GM23338 (cell line): ENCODE results near the gene SF3A1. TPM values are rescaled to one million over a fixed set of nuclear protein-coding genes. Genes with fewer than 3 reads are reported as not detected.

Source experiments
- ATAC-seq: fragments of 200-7000 bp; cut with Tn5 transposase; 3 replicates; pipeline ENCODE4 v1.9.1; 2020
- DNase-seq: peaks from one replicate; pipeline ENCODE4 v3.0.0-alpha.2; 2015; ENCODE audit warnings: low spot score
- H2AFZ ChIP-seq: fragments of 200-600 bp; sonication (generic); 2 replicates; pipeline ENCODE4 v1.8.0; 2016; ENCODE audit warnings: antibody characterized with exemption, mild to moderate bottlenecking, moderate library complexity
- H3F3A ChIP-seq: fragments of 200-600 bp; sonication (generic); replicated peaks from 2 replicates; pipeline ENCODE4 v1.8.0; 2017; ENCODE audit warnings: antibody characterized with exemption, mixed run types, low read depth
- H3K27ac ChIP-seq: fragments of 200-600 bp; sonication (generic); 2 replicates; pipeline ENCODE4 v1.6.1; 2016; ENCODE audit warnings: low read depth
- H3K27me3 ChIP-seq: fragments of 200-600 bp; sonication (generic); 2 replicates; pipeline ENCODE4 v1.8.0; 2016; ENCODE audit warnings: mild to moderate bottlenecking, mixed run types, moderate library complexity; ENCODE audit not compliant: insufficient read depth
- H3K36me3 ChIP-seq: fragments of 200-600 bp; sonication (generic); 2 replicates; pipeline ENCODE4 v1.8.0; 2016; ENCODE audit warnings: mild to moderate bottlenecking; ENCODE audit not compliant: insufficient read depth
- H3K4me1 ChIP-seq: fragments of 200-600 bp; sonication (generic); 2 replicates; pipeline ENCODE4 v1.8.0; 2016; ENCODE audit warnings: mild to moderate bottlenecking, moderate library complexity; ENCODE audit not compliant: insufficient read depth
- H3K4me2 ChIP-seq: fragments of 200-600 bp; sonication (generic); 2 replicates; pipeline ENCODE4 v1.7.1; 2017; ENCODE audit warnings: mixed run types
- H3K4me3 ChIP-seq: fragments of 200-600 bp; sonication (generic); 2 replicates; pipeline ENCODE4 v1.6.1; 2016; ENCODE audit warnings: mixed run types
- H3K79me2 ChIP-seq: fragments of 200-600 bp; sonication (generic); replicated peaks from 2 replicates; pipeline ENCODE4 v1.8.0; 2017; ENCODE audit warnings: mild to moderate bottlenecking; ENCODE audit not compliant: insufficient read depth
- H3K9me2 ChIP-seq: fragments of 200-600 bp; sonication (generic); 2 replicates; pipeline ENCODE4 v1.8.0; 2017; ENCODE audit not compliant: insufficient read depth
- H4K20me1 ChIP-seq: fragments of 200-600 bp; sonication (generic); replicated peaks from 2 replicates; pipeline ENCODE4 v1.8.0; 2017; ENCODE audit warnings: mild to moderate bottlenecking; ENCODE audit not compliant: insufficient read depth
- H3K27ac Mint-ChIP-seq: 2 replicates; pipeline ENCODE4 v1.8.0; 2020; ENCODE audit warnings: inconsistent platforms, mild to moderate bottlenecking, moderate library complexity, mixed read lengths
- H3K27me3 Mint-ChIP-seq: 3 replicates; pipeline ENCODE4 v1.8.0; 2022; ENCODE audit warnings: low read depth, mild to moderate bottlenecking, moderate library complexity, mixed read lengths, inconsistent platforms; ENCODE audit not compliant: insufficient read depth, poor library complexity
- H3K36me3 Mint-ChIP-seq: 3 replicates; pipeline ENCODE4 v1.8.0; 2021; ENCODE audit warnings: low read depth, mild to moderate bottlenecking, inconsistent platforms, moderate library complexity, mixed read lengths
- H3K4me1 Mint-ChIP-seq: 3 replicates; pipeline ENCODE4 v1.8.0; 2020; ENCODE audit warnings: mild to moderate bottlenecking, inconsistent platforms, mixed read lengths
- H3K4me3 Mint-ChIP-seq: 3 replicates; pipeline ENCODE4 v1.8.0; 2021; ENCODE audit warnings: moderate library complexity, mild to moderate bottlenecking, inconsistent platforms, mixed read lengths
- H3K9me3 Mint-ChIP-seq: 3 replicates; pipeline ENCODE4 v1.8.0; 2020; ENCODE audit warnings: moderate library complexity, mild to moderate bottlenecking, inconsistent platforms, mixed read lengths
- CREB1 ChIP-seq: fragments of 250-450 bp; sonication (Bioruptor Pico); IDR thresholded peaks from 2 replicates; pipeline ENCODE4 v1.5.0; 2020; ENCODE audit warnings: low read depth, mild to moderate bottlenecking, moderate library complexity
- EZH2 ChIP-seq: fragments of 200-600 bp; sonication (generic); IDR thresholded peaks from one replicate; pipeline ENCODE4 v1.8.0; 2017; ENCODE audit warnings: antibody characterized with exemption, mild to moderate bottlenecking, low read depth; ENCODE audit not compliant: unreplicated experiment
- EZH2phosphoT487 ChIP-seq: fragments of 200-600 bp; sonication (generic); IDR thresholded peaks from one replicate; pipeline ENCODE4 v1.8.1; 2018; ENCODE audit warnings: antibody characterized with exemption; ENCODE audit not compliant: unreplicated experiment
- JUNB ChIP-seq: IDR thresholded peaks from one replicate; pipeline ENCODE4 v1.6.1; 2016; ENCODE audit warnings: antibody characterized with exemption; ENCODE audit not compliant: unreplicated experiment
- NANOG ChIP-seq: IDR thresholded peaks from 2 replicates; pipeline ENCODE4 v1.6.1; 2016; ENCODE audit warnings: antibody characterized with exemption, borderline replicate concordance
- POLR2AphosphoS5 ChIP-seq: IDR thresholded peaks from 2 replicates; pipeline ENCODE4 v1.6.1; 2016; ENCODE audit warnings: antibody characterized with exemption, low read depth
- REST ChIP-seq: IDR thresholded peaks from one replicate; pipeline ENCODE4 v1.6.1; 2018; ENCODE audit warnings: antibody characterized with exemption; ENCODE audit not compliant: unreplicated experiment
- STAT1 ChIP-seq: IDR thresholded peaks from one replicate; pipeline ENCODE4 v1.6.1; 2016; ENCODE audit warnings: antibody characterized with exemption; ENCODE audit not compliant: unreplicated experiment
- ZNF114 ChIP-seq: fragments of 250-450 bp; sonication (Bioruptor Pico); IDR thresholded peaks from 2 replicates; pipeline ENCODE4 v1.5.0; 2020; ENCODE audit warnings: mild to moderate bottlenecking, moderate library complexity
- ZNF331 ChIP-seq: fragments of 250-450 bp; sonication (Bioruptor Pico); IDR thresholded peaks from 2 replicates; pipeline ENCODE4 v1.5.0; 2020; ENCODE audit warnings: low read depth, mild to moderate bottlenecking, moderate library complexity
- polyA plus RNA-seq: library from polyadenylated mRNA; unstranded; fragments of >200 nt; fragmentation: Nextera tagmentation; extraction: Ambion mirVana; gene quantifications from 2 replicates; pipeline ENCODE4 v1.2.1, GENCODE V29; 2016
- total RNA-seq: library from RNA; depleted of rRNA; stranded (reverse); fragments of >200 nt; shearing (Covaris generic); gene quantifications from 2 replicates; pipeline ENCODE4 v1.2.3, GENCODE V29; 2014
- TF ChIP-seq, protein P1 (sequence below): IDR thresholded peaks from 2 replicates; pipeline ENCODE4 v1.6.1; 2016; ENCODE audit warnings: antibody characterized with exemption
- TF ChIP-seq, protein P2 (sequence below), 2 experiments: fragments of 200-600 bp in 1 of 2; sonication (generic) in 1 of 2; conservative IDR thresholded peaks; 2 replicates each; pipeline versions ENCODE4 v1.5.1 to v1.6.1; 2016 to 2017; ENCODE audit warnings: antibody characterized with exemption in 2 of 2, low read depth in 2 of 2, mild to moderate bottlenecking in 2 of 2, moderate library complexity in 1 of 2
- TF ChIP-seq, protein P3 (sequence below): fragments of 250-450 bp; sonication (Bioruptor Pico); IDR thresholded peaks from 2 replicates; pipeline ENCODE4 v1.5.0; 2020; ENCODE audit warnings: mild to moderate bottlenecking, moderate library complexity

The SF3A1 gene
- total and polyA plus RNA-seq, 2 experiments from 2014 or later: 107 to 108 TPM

DNA sequence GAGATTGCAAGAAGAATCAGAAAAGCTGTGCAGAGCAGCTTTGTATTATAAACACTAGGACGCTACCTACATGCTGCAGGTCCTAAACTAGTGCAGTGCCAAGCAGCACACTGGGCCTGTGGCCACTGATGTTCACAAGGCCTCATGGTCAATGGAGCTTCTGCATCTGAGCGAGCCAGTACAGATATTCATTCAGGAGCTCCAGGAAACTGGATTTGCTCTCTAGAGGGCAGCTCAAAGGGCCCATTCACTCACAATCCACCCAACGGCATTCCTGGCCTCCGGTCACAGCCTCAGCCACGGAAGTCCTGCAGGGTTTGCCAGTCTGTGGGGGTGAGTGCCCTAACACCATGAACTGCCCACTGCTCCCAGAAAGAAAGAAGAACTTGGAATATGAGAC, 24.1 kb downstream of the SF3A1 start:
- peaks cover 1% of the 10 kb centered on the region for H3K4me1 ChIP-seq
- H3K4me3 Mint-ChIP-seq: no peak overlapping the region
- DNase-seq (no peak), ATAC-seq (no peak)
- no peak overlapping the region for H3K27ac ChIP-seq
- peaks cover 5% of the 10 kb centered on the region; the same call in 2 of the 3 replicates for H3K4me1 Mint-ChIP-seq
- H3K27me3 ChIP-seq: no peaks in the 10 kb centered on the region
- H3K4me3 ChIP-seq: no peak overlapping the region
- H3K9me3 Mint-ChIP-seq: no peaks in the 10 kb centered on the region
- TF ChIP-seq EZH2 (no peak), REST (no peak), STAT1 (no peak), ZNF331 (CRISPR knock-in tag) (no peak), EZH2phosphoT487 (no peak), POLR2AphosphoS5 (no peak), NANOG (no peak), ZNF114 (no peak), JUNB (no peak), CREB1 (CRISPR knock-in tag) (no peak)
- TF ChIP-seq, protein P1, sequence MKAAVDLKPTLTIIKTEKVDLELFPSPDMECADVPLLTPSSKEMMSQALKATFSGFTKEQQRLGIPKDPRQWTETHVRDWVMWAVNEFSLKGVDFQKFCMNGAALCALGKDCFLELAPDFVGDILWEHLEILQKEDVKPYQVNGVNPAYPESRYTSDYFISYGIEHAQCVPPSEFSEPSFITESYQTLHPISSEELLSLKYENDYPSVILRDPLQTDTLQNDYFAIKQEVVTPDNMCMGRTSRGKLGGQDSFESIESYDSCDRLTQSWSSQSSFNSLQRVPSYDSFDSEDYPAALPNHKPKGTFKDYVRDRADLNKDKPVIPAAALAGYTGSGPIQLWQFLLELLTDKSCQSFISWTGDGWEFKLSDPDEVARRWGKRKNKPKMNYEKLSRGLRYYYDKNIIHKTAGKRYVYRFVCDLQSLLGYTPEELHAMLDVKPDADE: no peak
- TF ChIP-seq, protein P2, sequence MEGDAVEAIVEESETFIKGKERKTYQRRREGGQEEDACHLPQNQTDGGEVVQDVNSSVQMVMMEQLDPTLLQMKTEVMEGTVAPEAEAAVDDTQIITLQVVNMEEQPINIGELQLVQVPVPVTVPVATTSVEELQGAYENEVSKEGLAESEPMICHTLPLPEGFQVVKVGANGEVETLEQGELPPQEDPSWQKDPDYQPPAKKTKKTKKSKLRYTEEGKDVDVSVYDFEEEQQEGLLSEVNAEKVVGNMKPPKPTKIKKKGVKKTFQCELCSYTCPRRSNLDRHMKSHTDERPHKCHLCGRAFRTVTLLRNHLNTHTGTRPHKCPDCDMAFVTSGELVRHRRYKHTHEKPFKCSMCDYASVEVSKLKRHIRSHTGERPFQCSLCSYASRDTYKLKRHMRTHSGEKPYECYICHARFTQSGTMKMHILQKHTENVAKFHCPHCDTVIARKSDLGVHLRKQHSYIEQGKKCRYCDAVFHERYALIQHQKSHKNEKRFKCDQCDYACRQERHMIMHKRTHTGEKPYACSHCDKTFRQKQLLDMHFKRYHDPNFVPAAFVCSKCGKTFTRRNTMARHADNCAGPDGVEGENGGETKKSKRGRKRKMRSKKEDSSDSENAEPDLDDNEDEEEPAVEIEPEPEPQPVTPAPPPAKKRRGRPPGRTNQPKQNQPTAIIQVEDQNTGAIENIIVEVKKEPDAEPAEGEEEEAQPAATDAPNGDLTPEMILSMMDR (conservative IDR thresholded peaks at IDR 0.05; ENCODE audit: low read depth in 2 of 2): no peak
- TF ChIP-seq, protein P3, sequence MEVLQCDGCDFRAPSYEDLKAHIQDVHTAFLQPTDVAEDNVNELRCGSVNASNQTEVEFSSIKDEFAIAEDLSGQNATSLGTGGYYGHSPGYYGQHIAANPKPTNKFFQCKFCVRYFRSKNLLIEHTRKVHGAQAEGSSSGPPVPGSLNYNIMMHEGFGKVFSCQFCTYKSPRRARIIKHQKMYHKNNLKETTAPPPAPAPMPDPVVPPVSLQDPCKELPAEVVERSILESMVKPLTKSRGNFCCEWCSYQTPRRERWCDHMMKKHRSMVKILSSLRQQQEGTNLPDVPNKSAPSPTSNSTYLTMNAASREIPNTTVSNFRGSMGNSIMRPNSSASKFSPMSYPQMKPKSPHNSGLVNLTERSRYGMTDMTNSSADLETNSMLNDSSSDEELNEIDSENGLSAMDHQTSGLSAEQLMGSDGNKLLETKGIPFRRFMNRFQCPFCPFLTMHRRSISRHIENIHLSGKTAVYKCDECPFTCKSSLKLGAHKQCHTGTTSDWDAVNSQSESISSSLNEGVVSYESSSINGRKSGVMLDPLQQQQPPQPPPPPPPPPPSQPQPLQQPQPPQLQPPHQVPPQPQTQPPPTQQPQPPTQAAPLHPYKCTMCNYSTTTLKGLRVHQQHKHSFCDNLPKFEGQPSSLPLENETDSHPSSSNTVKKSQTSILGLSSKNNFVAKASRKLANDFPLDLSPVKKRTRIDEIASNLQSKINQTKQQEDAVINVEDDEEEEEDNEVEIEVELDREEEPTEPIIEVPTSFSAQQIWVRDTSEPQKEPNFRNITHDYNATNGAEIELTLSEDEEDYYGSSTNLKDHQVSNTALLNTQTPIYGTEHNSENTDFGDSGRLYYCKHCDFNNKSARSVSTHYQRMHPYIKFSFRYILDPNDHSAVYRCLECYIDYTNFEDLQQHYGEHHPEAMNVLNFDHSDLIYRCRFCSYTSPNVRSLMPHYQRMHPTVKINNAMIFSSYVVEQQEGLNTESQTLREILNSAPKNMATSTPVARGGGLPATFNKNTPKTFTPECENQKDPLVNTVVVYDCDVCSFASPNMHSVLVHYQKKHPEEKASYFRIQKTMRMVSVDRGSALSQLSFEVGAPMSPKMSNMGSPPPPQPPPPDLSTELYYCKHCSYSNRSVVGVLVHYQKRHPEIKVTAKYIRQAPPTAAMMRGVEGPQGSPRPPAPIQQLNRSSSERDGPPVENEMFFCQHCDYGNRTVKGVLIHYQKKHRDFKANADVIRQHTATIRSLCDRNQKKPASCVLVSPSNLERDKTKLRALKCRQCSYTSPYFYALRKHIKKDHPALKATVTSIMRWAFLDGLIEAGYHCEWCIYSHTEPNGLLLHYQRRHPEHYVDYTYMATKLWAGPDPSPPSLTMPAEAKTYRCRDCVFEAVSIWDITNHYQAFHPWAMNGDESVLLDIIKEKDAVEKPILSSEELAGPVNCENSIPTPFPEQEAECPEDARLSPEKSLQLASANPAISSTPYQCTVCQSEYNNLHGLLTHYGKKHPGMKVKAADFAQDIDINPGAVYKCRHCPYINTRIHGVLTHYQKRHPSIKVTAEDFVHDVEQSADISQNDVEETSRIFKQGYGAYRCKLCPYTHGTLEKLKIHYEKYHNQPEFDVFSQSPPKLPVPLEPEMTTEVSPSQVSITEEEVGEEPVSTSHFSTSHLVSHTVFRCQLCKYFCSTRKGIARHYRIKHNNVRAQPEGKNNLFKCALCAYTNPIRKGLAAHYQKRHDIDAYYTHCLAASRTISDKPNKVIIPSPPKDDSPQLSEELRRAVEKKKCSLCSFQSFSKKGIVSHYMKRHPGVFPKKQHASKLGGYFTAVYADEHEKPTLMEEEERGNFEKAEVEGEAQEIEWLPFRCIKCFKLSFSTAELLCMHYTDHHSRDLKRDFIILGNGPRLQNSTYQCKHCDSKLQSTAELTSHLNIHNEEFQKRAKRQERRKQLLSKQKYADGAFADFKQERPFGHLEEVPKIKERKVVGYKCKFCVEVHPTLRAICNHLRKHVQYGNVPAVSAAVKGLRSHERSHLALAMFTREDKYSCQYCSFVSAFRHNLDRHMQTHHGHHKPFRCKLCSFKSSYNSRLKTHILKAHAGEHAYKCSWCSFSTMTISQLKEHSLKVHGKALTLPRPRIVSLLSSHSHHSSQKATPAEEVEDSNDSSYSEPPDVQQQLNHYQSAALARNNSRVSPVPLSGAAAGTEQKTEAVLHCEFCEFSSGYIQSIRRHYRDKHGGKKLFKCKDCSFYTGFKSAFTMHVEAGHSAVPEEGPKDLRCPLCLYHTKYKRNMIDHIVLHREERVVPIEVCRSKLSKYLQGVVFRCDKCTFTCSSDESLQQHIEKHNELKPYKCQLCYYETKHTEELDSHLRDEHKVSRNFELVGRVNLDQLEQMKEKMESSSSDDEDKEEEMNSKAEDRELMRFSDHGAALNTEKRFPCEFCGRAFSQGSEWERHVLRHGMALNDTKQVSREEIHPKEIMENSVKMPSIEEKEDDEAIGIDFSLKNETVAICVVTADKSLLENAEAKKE (CRISPR knock-in tag): no peak
- H3K9me2 ChIP-seq: no peaks in the 10 kb centered on the region
- H3K27me3 Mint-ChIP-seq: peaks cover under 1% of the 10 kb centered on the region
- H2AFZ ChIP-seq: no peak overlapping the region
- H3K36me3 Mint-ChIP-seq: peaks cover 67% of the 10 kb centered on the region
- H3F3A ChIP-seq: peaks cover 5% of the 10 kb centered on the region; the same call in 1 of the 2 replicates
- H3K36me3 ChIP-seq: peaks cover 29% of the 10 kb centered on the region
- H3K79me2 ChIP-seq: no peaks in the 10 kb centered on the region
- H3K4me2 ChIP-seq: no peak overlapping the region
- peaks cover 13% of the 10 kb centered on the region; the same call in 1 of the 2 replicates for H4K20me1 ChIP-seq
- no peak overlapping the region for H3K27ac Mint-ChIP-seq
